HEK293 (cell line): ENCODE data around the gene FOXL2NB.

Source experiments
- CTCF ChIA-PET: fragments of 350-600 bp; formaldehyde crosslinking; extraction: SDS; loops from one replicate; lab custom pipeline; 2021; ENCODE audit warnings: antibody characterized with exemption; lab: Yijun Ruan, JAX
- POLR2A ChIA-PET: fragments of 300-600 bp; formaldehyde crosslinking; extraction: SDS; loops from one replicate; lab custom pipeline; 2020; ENCODE audit warnings: antibody characterized with exemption, inconsistent platforms; lab: Yijun Ruan, JAX
- H3K27ac ChIP-seq: fragments of 200-500 bp; sonication (Bioruptor generic); 2 replicates; pipeline ENCODE4 v1.5.1; 2014; ENCODE audit warnings: low read depth, low read length, control low read depth, inconsistent platforms; ENCODE audit errors: extremely low read depth
- H3K36me3 ChIP-seq, 2 experiments: fragments of 200-500 bp in 1 of 2; sonication (Bioruptor generic) in 1 of 2; 1 replicate in 1 of 2; 2 replicates in 1 of 2; pipeline ENCODE4 v1.5.1; 2014 to 2017; ENCODE audit warnings: inconsistent platforms in 2 of 2, low read length in 2 of 2; ENCODE audit not compliant: control insufficient read depth in 2 of 2, insufficient read depth in 1 of 2
- H3K4me1 ChIP-seq: fragments of 200-500 bp; sonication (Bioruptor generic); 2 replicates; pipeline ENCODE4 v1.5.1; 2014; ENCODE audit warnings: mild to moderate bottlenecking, low read length, inconsistent platforms; ENCODE audit not compliant: control insufficient read depth, insufficient read depth
- H3K4me3 ChIP-seq: 2 replicates; pipeline ENCODE4 v1.5.1; 2011; ENCODE audit warnings: low read depth, mild to moderate bottlenecking, control low read depth, low read length, moderate library complexity
- H3K9me3 ChIP-seq: fragments of 200-500 bp; sonication (Bioruptor generic); 2 replicates; pipeline ENCODE4 v1.5.1; 2014; ENCODE audit warnings: low read depth, low read length, inconsistent platforms; ENCODE audit not compliant: control insufficient read depth, insufficient read depth
- BCL6B ChIP-seq: fragments of 450-650 bp; formaldehyde crosslinking; IDR thresholded peaks from 2 replicates; pipeline ENCODE4 v1.5.1; 2017; ENCODE audit warnings: missing biosample characterization, missing genetic modification characterization
- EGR2 ChIP-seq: fragments of 450-650 bp; formaldehyde crosslinking; IDR thresholded peaks from 2 replicates; pipeline ENCODE4 v1.5.1; 2016; ENCODE audit warnings: low read depth, missing biosample characterization, missing genetic modification characterization
- MEIS1 ChIP-seq: sonication (generic); formaldehyde crosslinking; IDR thresholded peaks from 2 replicates; pipeline ENCODE4 v1.8.1; 2022; ENCODE audit warnings: missing genetic modification reagents, mild to moderate bottlenecking, borderline replicate concordance
- SCRT2 ChIP-seq: fragments of 450-650 bp; formaldehyde crosslinking; IDR thresholded peaks from 2 replicates; pipeline ENCODE4 v1.5.1; 2016; ENCODE audit warnings: missing biosample characterization, missing genetic modification characterization
- ZFP69B ChIP-seq: fragments of 450-650 bp; formaldehyde crosslinking; IDR thresholded peaks from 2 replicates; pipeline ENCODE4 v1.5.1; 2016; ENCODE audit warnings: missing biosample characterization, missing genetic modification characterization
- ZNF112 ChIP-seq: fragments of 450-650 bp; formaldehyde crosslinking; IDR thresholded peaks from 2 replicates; pipeline ENCODE4 v1.5.0; 2017; ENCODE audit warnings: missing biosample characterization, missing genetic modification characterization
- ZNF157 ChIP-seq: fragments of 450-650 bp; formaldehyde crosslinking; IDR thresholded peaks from 2 replicates; pipeline ENCODE4 v1.5.1; 2016; ENCODE audit warnings: missing biosample characterization, missing genetic modification characterization
- ZNF292 ChIP-seq: fragments of 450-650 bp; formaldehyde crosslinking; IDR thresholded peaks from 2 replicates; pipeline ENCODE4 v1.5.1; 2016; ENCODE audit warnings: low read depth, missing biosample characterization, missing genetic modification characterization, borderline replicate concordance
- ZNF302 ChIP-seq: fragments of 450-650 bp; formaldehyde crosslinking; IDR thresholded peaks from 2 replicates; pipeline ENCODE4 v1.5.1; 2016; ENCODE audit warnings: missing biosample characterization, missing genetic modification characterization, low read depth
- ZNF311 ChIP-seq: fragments of 450-650 bp; formaldehyde crosslinking; IDR thresholded peaks from 2 replicates; pipeline ENCODE4 v1.5.1; 2017; ENCODE audit warnings: missing biosample characterization, missing genetic modification characterization, borderline replicate concordance
- ZNF341 ChIP-seq: fragments of 450-650 bp; formaldehyde crosslinking; IDR thresholded peaks from 2 replicates; pipeline ENCODE4; 2016; ENCODE audit warnings: low read depth, missing biosample characterization, missing genetic modification characterization
- ZNF398 ChIP-seq: fragments of 450-650 bp; formaldehyde crosslinking; IDR thresholded peaks from 2 replicates; pipeline ENCODE4 v1.5.1; 2017; ENCODE audit warnings: missing biosample characterization, missing genetic modification characterization
- ZNF433 ChIP-seq: fragments of 450-650 bp; formaldehyde crosslinking; IDR thresholded peaks from 2 replicates; pipeline ENCODE4 v1.5.1; 2016; ENCODE audit warnings: missing biosample characterization, missing genetic modification characterization, low read depth
- ZNF48 ChIP-seq: fragments of 450-650 bp; formaldehyde crosslinking; IDR thresholded peaks from 2 replicates; pipeline ENCODE4 v1.5.1; 2016; ENCODE audit warnings: missing biosample characterization, missing genetic modification characterization
- ZNF488 ChIP-seq: fragments of 450-650 bp; formaldehyde crosslinking; IDR thresholded peaks from 2 replicates; pipeline ENCODE4 v1.5.1; 2016; ENCODE audit warnings: missing biosample characterization, missing genetic modification characterization
- ZNF518A ChIP-seq: fragments of 450-650 bp; formaldehyde crosslinking; conservative IDR thresholded peaks from 2 replicates; pipeline ENCODE4 v1.5.1; 2016; ENCODE audit warnings: low read depth, missing biosample characterization, missing genetic modification characterization
- ZNF645 ChIP-seq: fragments of 450-650 bp; formaldehyde crosslinking; IDR thresholded peaks from 2 replicates; pipeline ENCODE4; 2016; ENCODE audit warnings: missing biosample characterization, missing genetic modification characterization
- ZNF76 ChIP-seq: fragments of 450-650 bp; formaldehyde crosslinking; IDR thresholded peaks from 2 replicates; pipeline ENCODE4; 2016; ENCODE audit warnings: low read depth, missing biosample characterization, missing genetic modification characterization, borderline replicate concordance
- ZSCAN30 ChIP-seq: fragments of 450-650 bp; IDR thresholded peaks from 2 replicates; pipeline ENCODE4 v1.5.1; 2018; ENCODE audit warnings: missing biosample characterization, mild to moderate bottlenecking, missing genetic modification characterization, moderate library complexity

The FOXL2NB gene

GRCh38 chr3:138944654-138944928 lies 2.4 kb upstream of the FOXL2NB start:
- ChIA-PET POLR2A (no interaction called here), CTCF (interaction anchor here (0.7 to 1.2 kb wide), 2 partner anchors 12 to 21 kb away, joined by 4 to 6 read pairs; no protein-coding TSS in a partner anchor)
- Histone ChIP-seq H3K36me3 (no peaks in the 10 kb centered on the region), H3K9me3 (no peaks in the 10 kb centered on the region), H3K27ac (no peak overlapping the region), H3K4me1 (no peaks in the 10 kb centered on the region), H3K4me3 (no peak overlapping the region)
- TF ChIP-seq ZNF302 (tag by site-specific recombination) (no peak), ZNF488 (tag by site-specific recombination) (no peak), EGR2 (no peak), ZNF341 (no peak), ZNF76 (no peak), ZNF48 (tag by site-specific recombination) (no peak), SCRT2 (tag by site-specific recombination) (no peak), BCL6B (tag by site-specific recombination) (no peak), ZNF311 (no peak), ZFP69B (no peak), ZSCAN30 (tag by site-specific recombination) (no peak), ZNF398 (tag by site-specific recombination) (no peak), ZNF112 (no peak), ZNF518A (no peak), ZNF157 (no peak), ZNF645 (tag by site-specific recombination) (no peak), ZNF433 (tag by site-specific recombination) (no peak), MEIS1 (CRISPR knock-in tag) (no peak), ZNF292 (no peak)
